Ectodermal cell (in vitro differentiated cells): ENCODE measurements around the gene LFNG.

Source experiments
- H3K27ac ChIP-seq: 2 replicates; pipeline ENCODE4 v1.7.0; 2013; ENCODE audit warnings: mild to moderate bottlenecking, low read depth, low read length; ENCODE audit not compliant: insufficient read depth, poor library complexity, severe bottlenecking
- H3K27me3 ChIP-seq: 2 replicates; pipeline ENCODE4 v1.7.0; 2013; ENCODE audit warnings: mild to moderate bottlenecking, low read length; ENCODE audit not compliant: insufficient read depth, control insufficient read depth, poor library complexity, severe bottlenecking
- H3K36me3 ChIP-seq: one replicate; pipeline ENCODE4 v1.7.0; 2013; ENCODE audit warnings: low read length; ENCODE audit not compliant: control insufficient read depth, insufficient read depth
- H3K4me1 ChIP-seq: one replicate; pipeline ENCODE4 v1.7.0; 2013; ENCODE audit warnings: low read length; ENCODE audit not compliant: control insufficient read depth, insufficient read depth
- H3K4me3 ChIP-seq: 2 replicates; pipeline ENCODE4 v1.7.0; 2013; ENCODE audit warnings: low read depth, low read length, control low read depth; ENCODE audit not compliant: insufficient read depth
- H3K9me3 ChIP-seq: 2 replicates; pipeline ENCODE4 v1.7.0; 2013; ENCODE audit warnings: mild to moderate bottlenecking, low read length, moderate library complexity; ENCODE audit not compliant: control insufficient read depth
- WGBS, 2 experiments: methylation state at CpG; one replicate each; pipeline ENCODE4 v1.1.7; 2013; ENCODE audit warnings: missing lambda C conversion rate in 2 of 2; 5-methylcytosine and 5-hydroxymethylcytosine counted together

LFNG gene

GRCh38 chr7:2510130-2510776, 9.3 kb upstream of the LFNG start:
- H3K27ac ChIP-seq, result no peak overlapping the region
- H3K4me3 ChIP-seq, result no peak overlapping the region
- no peaks in the 10 kb centered on the region for H3K9me3 ChIP-seq
- no peaks in the 10 kb centered on the region for H3K27me3 ChIP-seq
- 95% methylated on average over 13 of the region's 13 CpGs for WGBS, 2 experiments
- peaks cover 57% of the 10 kb centered on the region for H3K4me1 ChIP-seq
- no peaks in the 10 kb centered on the region for H3K36me3 ChIP-seq

- peaks cover 57% of the 10 kb centered on the region for H3K4me1 ChIP-seq
- no peak overlapping the region for H3K4me3 ChIP-seq
- no peaks in the 10 kb centered on the region for H3K9me3 ChIP-seq
- H3K27ac ChIP-seq, result no peak overlapping the region
- no peaks in the 10 kb centered on the region for H3K36me3 ChIP-seq
- H3K27me3 ChIP-seq, result no peaks in the 10 kb centered on the region
- 70 to 75% methylated on average over 27 of the region's 27 CpGs for WGBS, 2 experiments
Observed at GRCh38 chr7:2510909-2511768, 8.4 kb upstream of the LFNG start.

- 77 to 78% methylated on average over 18 of the region's 18 CpGs for WGBS, 2 experiments
- Histone ChIP-seq H3K9me3 (no peaks in the 10 kb centered on the region), H3K4me1 (peaks cover 62% of the 10 kb centered on the region), H3K4me3 (no peak overlapping the region), H3K36me3 (no peaks in the 10 kb centered on the region), H3K27me3 (no peaks in the 10 kb centered on the region), H3K27ac (no peak overlapping the region)
Observed at GRCh38 chr7:2511769-2512168, 7.8 kb upstream of the LFNG start.

GRCh38 chr7:2512179-2512661, 7.4 kb upstream of the LFNG start:
- Histone ChIP-seq H3K4me3 (no peak overlapping the region), H3K4me1 (peaks cover 67% of the 10 kb centered on the region), H3K27ac (no peak overlapping the region), H3K27me3 (no peaks in the 10 kb centered on the region), H3K36me3 (no peaks in the 10 kb centered on the region), H3K9me3 (no peaks in the 10 kb centered on the region)
- WGBS, 2 experiments, result 77 to 79% methylated on average over 12 of the region's 12 CpGs

- Histone ChIP-seq H3K27ac (no peak overlapping the region), H3K4me3 (no peak overlapping the region), H3K4me1 (peaks cover 72% of the 10 kb centered on the region), H3K27me3 (peaks cover 2% of the 10 kb centered on the region), H3K36me3 (no peaks in the 10 kb centered on the region), H3K9me3 (no peaks in the 10 kb centered on the region)
- 93 to 94% methylated on average over 3 of the region's 3 CpGs for WGBS, 2 experiments
Observed at GRCh38 chr7:2512713-2513112, 6.9 kb upstream of the LFNG start.

- Histone ChIP-seq H3K4me1 (peaks cover 73% of the 10 kb centered on the region), H3K27ac (no peak overlapping the region)
Observed at GRCh38 chr7:2513702-2514101, 5.9 kb upstream of the LFNG start.

GRCh38 chr7:2514473-2515423, 4.8 kb upstream of the LFNG start:
- H3K9me3 ChIP-seq, result no peaks in the 10 kb centered on the region
- peaks cover 17% of the 10 kb centered on the region for H3K27me3 ChIP-seq
- H3K27ac ChIP-seq, result no peak overlapping the region
- H3K4me1 ChIP-seq, result peaks cover 68% of the 10 kb centered on the region
- WGBS, 2 experiments, result 91 to 94% methylated on average over 9 of the region's 9 CpGs
- no peak overlapping the region for H3K4me3 ChIP-seq
- no peaks in the 10 kb centered on the region for H3K36me3 ChIP-seq

More at GRCh38 chr7:2513702-2514101, 5.9 kb upstream of the LFNG start:
- WGBS, 2 experiments, result 82 to 85% methylated on average over 7 of the region's 7 CpGs
- no peak overlapping the region for H3K4me3 ChIP-seq
- no peaks in the 10 kb centered on the region for H3K9me3 ChIP-seq
- no peaks in the 10 kb centered on the region for H3K36me3 ChIP-seq
- H3K27me3 ChIP-seq, result peaks cover 12% of the 10 kb centered on the region

- no peaks in the 10 kb centered on the region for H3K9me3 ChIP-seq
- H3K4me1 ChIP-seq, result peaks cover 63% of the 10 kb centered on the region
- no peak overlapping the region for H3K27ac ChIP-seq
- WGBS, 2 experiments, result 91 to 92% methylated on average over 15 of the region's 15 CpGs
- H3K4me3 ChIP-seq, result no peak overlapping the region
- peaks cover 17% of the 10 kb centered on the region for H3K27me3 ChIP-seq
- H3K36me3 ChIP-seq, result no peaks in the 10 kb centered on the region
Observed at GRCh38 chr7:2515424-2516193, 4.0 kb upstream of the LFNG start.

GRCh38 chr7:2516194-2516555, 3.4 kb upstream of the LFNG start:
- H3K4me3 ChIP-seq, result no peak overlapping the region
- H3K4me1 ChIP-seq, result peaks cover 59% of the 10 kb centered on the region
- no peaks in the 10 kb centered on the region for H3K36me3 ChIP-seq
- 89 to 92% methylated on average over 8 of the region's 8 CpGs for WGBS, 2 experiments
- no peak overlapping the region for H3K27ac ChIP-seq
- H3K27me3 ChIP-seq, result peaks cover 17% of the 10 kb centered on the region
- no peaks in the 10 kb centered on the region for H3K9me3 ChIP-seq
